Duodenal mucosa (tissue), 2 donors: ENCODE data around the gene CCDC159.

Source experiments
- H3K27ac ChIP-seq: one replicate; pipeline ENCODE4 v1.7.0; 2013; ENCODE audit warnings: low read depth, low read length
- H3K27me3 ChIP-seq, 2 donors: one replicate each; pipeline ENCODE4 v1.7.0; 2013; ENCODE audit warnings: low read length in 2 of 2, control low read depth in 1 of 2; ENCODE audit not compliant: insufficient read depth in 2 of 2, control insufficient read depth in 1 of 2
- H3K36me3 ChIP-seq, 2 donors: one replicate each; pipeline ENCODE4 v1.7.0; 2013; ENCODE audit warnings: low read length in 2 of 2, control low read depth in 1 of 2; ENCODE audit not compliant: insufficient read depth in 2 of 2, control insufficient read depth in 1 of 2
- H3K4me1 ChIP-seq, 2 donors: one replicate each; pipeline ENCODE4 v1.7.0; 2013; ENCODE audit warnings: low read length in 2 of 2, control low read depth in 1 of 2; ENCODE audit not compliant: insufficient read depth in 2 of 2, control insufficient read depth in 1 of 2
- H3K4me3 ChIP-seq, 2 donors: one replicate each; pipeline ENCODE4 v1.7.0; 2013; ENCODE audit warnings: low read length in 2 of 2, low read depth in 1 of 2
- H3K9ac ChIP-seq, 2 donors: one replicate each; pipeline ENCODE4 v1.7.0; 2013; ENCODE audit warnings: low read length in 2 of 2, low read depth in 1 of 2
- H3K9me3 ChIP-seq, 2 donors: one replicate each; pipeline ENCODE4 v1.7.0; 2013; ENCODE audit warnings: low read length in 2 of 2, control low read depth in 1 of 2; ENCODE audit not compliant: control insufficient read depth in 1 of 2

The CCDC159 gene

DNA sequence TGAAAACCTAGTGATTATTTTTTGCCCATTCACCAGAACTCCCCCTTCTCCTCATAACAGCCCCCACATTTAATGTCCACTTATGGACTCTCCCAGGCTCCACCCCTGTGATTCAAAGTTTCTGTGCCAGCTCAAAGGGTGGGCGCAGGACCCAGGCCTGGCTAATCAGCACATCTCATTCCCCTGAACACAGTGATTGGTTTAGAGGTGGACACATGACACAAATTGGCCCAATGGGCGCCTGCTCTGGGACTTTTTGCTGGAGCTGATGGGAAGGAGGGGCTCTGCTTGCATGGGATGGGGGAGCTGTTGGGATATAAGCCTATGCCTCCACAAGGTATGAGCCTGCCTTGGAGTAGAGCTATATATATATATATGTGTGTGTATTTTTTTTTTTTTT is 44.0 kb downstream of the CCDC159 start:
- Histone ChIP-seq H3K27ac (no peak overlapping the region), H3K9me3 (no peaks in the 10 kb centered on the region), H3K36me3 (no peaks in the 10 kb centered on the region), H3K4me1 (no peaks in the 10 kb centered on the region), H3K4me3 (no peak overlapping the region), H3K27me3 (no peaks in the 10 kb centered on the region), H3K9ac (no peak overlapping the region)

- no peak overlapping the region for H3K27ac ChIP-seq
- H3K4me1 ChIP-seq: no peaks in the 10 kb centered on the region
- H3K27me3 ChIP-seq: no peaks in the 10 kb centered on the region
- H3K9me3 ChIP-seq: no peaks in the 10 kb centered on the region
- no peak overlapping the region for H3K9ac ChIP-seq
- no peak overlapping the region for H3K4me3 ChIP-seq
- H3K36me3 ChIP-seq: no peaks in the 10 kb centered on the region
These were observed 44.8 kb downstream of the CCDC159 start for GRCh38 chr19:11390933-11391680.

GRCh38 chr19:11397089-11397610 is 50.8 kb downstream of the CCDC159 start:
- Histone ChIP-seq H3K4me1 (no peaks in the 10 kb centered on the region), H3K9ac (no peak overlapping the region), H3K4me3 (no peak overlapping the region), H3K36me3 (no peaks in the 10 kb centered on the region), H3K27ac (no peak overlapping the region), H3K27me3 (no peaks in the 10 kb centered on the region), H3K9me3 (no peaks in the 10 kb centered on the region)

- H3K4me1 ChIP-seq: no peaks in the 10 kb centered on the region
These were observed 53.3 kb downstream of the CCDC159 start for GRCh38 chr19:11399667-11400066.

DNA sequence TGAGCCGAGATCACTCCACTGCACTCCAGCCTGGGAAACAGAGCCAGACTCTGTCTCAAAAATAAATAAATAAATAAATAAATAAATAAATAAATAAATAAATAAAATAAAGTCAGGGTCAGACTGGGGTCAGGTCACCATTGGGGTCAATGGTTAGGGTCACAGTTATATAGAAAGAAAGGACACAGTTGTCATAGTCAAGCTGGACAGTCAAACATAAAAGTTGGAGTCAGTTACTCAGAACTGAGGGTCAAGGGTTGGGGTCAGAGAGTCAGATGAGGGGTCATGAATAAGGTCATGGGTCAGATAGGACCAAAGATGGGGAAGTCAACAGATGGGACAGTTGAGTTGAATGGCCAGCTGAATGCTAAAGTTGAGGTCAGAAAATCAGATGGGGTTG is 54.5 kb downstream of the CCDC159 start:
- H3K27ac ChIP-seq: no peak overlapping the region

More at GRCh38 chr19:11399667-11400066, 53.3 kb downstream of the CCDC159 start:
- Histone ChIP-seq H3K27me3 (no peaks in the 10 kb centered on the region), H3K36me3 (no peaks in the 10 kb centered on the region), H3K27ac (no peak overlapping the region), H3K4me3 (no peak overlapping the region), H3K9me3 (no peaks in the 10 kb centered on the region), H3K9ac (no peak overlapping the region)

GRCh38 chr19:11401808-11402543 is 55.7 kb downstream of the CCDC159 start:
- Histone ChIP-seq H3K4me1 (no peaks in the 10 kb centered on the region), H3K36me3 (no peaks in the 10 kb centered on the region), H3K27me3 (no peaks in the 10 kb centered on the region), H3K9me3 (no peaks in the 10 kb centered on the region), H3K4me3 (no peak overlapping the region), H3K27ac (no peak overlapping the region), H3K9ac (no peak overlapping the region)

More for the DNA sequence above, 54.5 kb downstream of the CCDC159 start:
- Histone ChIP-seq H3K27me3 (no peaks in the 10 kb centered on the region), H3K9me3 (no peaks in the 10 kb centered on the region), H3K9ac (no peak overlapping the region), H3K36me3 (no peaks in the 10 kb centered on the region), H3K4me3 (no peak overlapping the region), H3K4me1 (no peaks in the 10 kb centered on the region)
